DOHH2 (cell line): Measurements from ENCODE around the gene SLBP.
A peak's percentile ranks its signal among the peaks of the same experiment; 100 is the strongest.

Source experiments
- H3F3A ChIP-seq: fragments of 200-600 bp; sonication (generic), shearing (Covaris generic); 2 replicates; pipeline ENCODE4 v1.6.0; 2016; ENCODE audit warnings: antibody characterized with exemption, mild to moderate bottlenecking; ENCODE audit not compliant: control insufficient read depth, insufficient read depth
- H3K27ac ChIP-seq: fragments of 200-600 bp; sonication (generic); 2 replicates; pipeline ENCODE4 v1.5.1; 2014; ENCODE audit warnings: low read depth, mild to moderate bottlenecking, low read length, moderate library complexity
- H3K27me3 ChIP-seq: fragments of 200-600 bp; sonication (generic); 2 replicates; pipeline ENCODE4 v1.6.1; 2014; ENCODE audit warnings: mild to moderate bottlenecking, low read length, mixed read lengths; ENCODE audit not compliant: control insufficient read depth
- H3K36me3 ChIP-seq: fragments of 200-600 bp; sonication (generic); 2 replicates; pipeline ENCODE4 v1.6.1; 2014; ENCODE audit warnings: mild to moderate bottlenecking, low read length, moderate library complexity, mixed read lengths; ENCODE audit not compliant: control insufficient read depth
- H3K4me1 ChIP-seq: fragments of 200-600 bp; sonication (generic); 2 replicates; pipeline ENCODE4 v1.6.1; 2014; ENCODE audit warnings: mild to moderate bottlenecking, low read length, mixed read lengths; ENCODE audit not compliant: control insufficient read depth
- H3K4me2 ChIP-seq: fragments of 200-600 bp; sonication (generic); 2 replicates; pipeline ENCODE4 v1.6.0; 2014; ENCODE audit warnings: mild to moderate bottlenecking, low read length, moderate library complexity
- H3K4me3 ChIP-seq: fragments of 200-600 bp; sonication (generic); 2 replicates; pipeline ENCODE4 v1.5.1; 2014; ENCODE audit warnings: mild to moderate bottlenecking, low read length, mixed read lengths
- H3K79me2 ChIP-seq: fragments of 200-600 bp; sonication (generic); 2 replicates; pipeline ENCODE4 v1.6.1; 2014; ENCODE audit warnings: mild to moderate bottlenecking, low read length, mixed read lengths; ENCODE audit not compliant: control insufficient read depth
- H3K9me2 ChIP-seq: fragments of 200-600 bp; sonication (generic); replicated peaks from 2 replicates; pipeline ENCODE4 v1.6.1; 2014; ENCODE audit warnings: mild to moderate bottlenecking, low read length, mixed read lengths; ENCODE audit not compliant: control insufficient read depth
- H3K9me3 ChIP-seq: fragments of 200-600 bp; sonication (generic); 2 replicates; pipeline ENCODE4 v1.6.1; 2014; ENCODE audit warnings: antibody characterized with exemption, low read length, mixed read lengths; ENCODE audit not compliant: control insufficient read depth, insufficient read depth
- H4K20me1 ChIP-seq: fragments of 200-600 bp; sonication (generic); 2 replicates; pipeline ENCODE4 v1.6.0; 2014; ENCODE audit warnings: low read depth, mild to moderate bottlenecking, antibody characterized with exemption, low read length, moderate library complexity; ENCODE audit not compliant: control insufficient read depth, insufficient read depth
- EZH2phosphoT487 ChIP-seq: fragments of 200-600 bp; sonication (generic); IDR thresholded peaks from 2 replicates; pipeline ENCODE4 v1.6.1; 2017; ENCODE audit warnings: borderline replicate concordance, mild to moderate bottlenecking, antibody characterized with exemption, low read length, moderate library complexity, mixed read lengths
- TF ChIP-seq, protein P1 (sequence below): fragments of 200-600 bp; sonication (generic); IDR thresholded peaks from one replicate; pipeline ENCODE4 v1.5.1; 2014; ENCODE audit warnings: antibody characterized with exemption, mild to moderate bottlenecking, low read depth, low read length; ENCODE audit not compliant: poor library complexity, severe bottlenecking

Gene SLBP

DNA sequence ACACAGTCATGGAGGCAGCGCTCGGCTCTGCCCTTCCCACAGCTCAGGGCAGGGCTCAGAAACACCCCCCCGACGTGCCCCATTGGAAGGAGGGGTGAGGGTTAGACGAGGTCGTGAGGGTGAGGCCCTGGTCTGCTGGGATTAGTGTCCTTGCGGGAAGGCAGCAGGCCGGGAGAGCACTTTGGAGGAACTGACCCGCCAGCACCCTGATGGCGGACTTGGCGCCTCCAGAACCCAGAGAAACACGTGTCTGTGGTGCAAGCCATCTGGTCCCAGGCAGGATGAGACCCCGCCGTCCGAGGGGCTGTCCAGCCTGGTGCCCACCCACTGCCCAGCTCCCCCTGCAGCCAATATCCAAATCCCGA lies 35.5 kb upstream of the SLBP start:
- Histone ChIP-seq H3K27me3 (no peaks in the 10 kb centered on the region; the same call in 1 of the 2 replicates), H3K9me2 (no peaks in the 10 kb centered on the region), H3K4me1 (0 out of 2 replicates have a peak, but pooled peaks cover 4% of the 10 kb centered on the region), H3F3A (peaks cover 22% of the 10 kb centered on the region), H3K79me2 (no peaks in the 10 kb centered on the region), H3K27ac (no peak overlapping the region), H3K36me3 (peaks cover 27% of the 10 kb centered on the region), H4K20me1 (no peaks in the 10 kb centered on the region), H3K4me2 (no peak overlapping the region), H3K9me3 (no peaks in the 10 kb centered on the region), H3K4me3 (no peak overlapping the region)
- no peak for TF ChIP-seq EZH2phosphoT487

DNA sequence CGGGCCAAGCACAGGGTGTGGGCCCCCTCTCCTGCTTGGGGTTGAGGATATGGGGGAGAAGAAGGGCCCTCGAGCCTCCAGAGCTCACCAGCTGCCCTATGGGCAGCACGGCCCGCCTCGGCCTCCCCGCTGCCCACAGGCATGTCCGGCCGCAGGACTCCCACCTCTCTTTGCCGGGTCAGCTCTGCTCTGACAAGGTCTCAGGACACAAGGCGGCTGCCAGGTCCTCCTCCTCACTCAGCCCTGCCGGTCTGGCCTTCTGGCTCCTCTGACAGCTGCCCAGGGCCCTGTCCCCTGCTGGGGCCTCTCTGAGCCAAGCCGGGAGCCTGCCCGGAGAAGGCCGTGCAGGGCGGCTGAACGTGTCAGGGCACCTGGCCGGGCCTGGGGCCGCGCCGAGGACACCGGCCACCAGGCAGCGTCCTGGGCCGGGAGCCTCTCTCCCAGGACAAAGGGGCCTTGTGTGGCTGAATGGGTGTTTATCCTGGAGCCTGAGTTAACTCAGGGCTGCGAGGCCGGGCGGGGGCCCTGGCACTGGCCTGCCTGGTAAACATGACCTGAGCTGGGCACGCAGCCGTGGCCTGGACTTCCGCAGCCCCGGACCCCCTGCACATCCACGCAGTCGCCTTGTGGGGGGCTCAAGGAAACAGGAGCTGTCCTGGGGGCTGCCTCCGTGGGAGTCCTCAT lies 34.9 kb upstream of the SLBP start:
- Histone ChIP-seq H3K9me3 (no peaks in the 10 kb centered on the region), H3K27me3 (no peaks in the 10 kb centered on the region; the same call in 1 of the 2 replicates), H3K79me2 (no peaks in the 10 kb centered on the region), H3K36me3 (peaks cover 32% of the 10 kb centered on the region), H3K9me2 (no peaks in the 10 kb centered on the region), H3K4me1 (0 out of 2 replicates have a peak, but pooled peaks cover 4% of the 10 kb centered on the region), H4K20me1 (no peaks in the 10 kb centered on the region), H3K4me2 (no peak overlapping the region), H3F3A (peaks cover 24% of the 10 kb centered on the region), H3K27ac (no peak overlapping the region), H3K4me3 (no peak overlapping the region)
- TF ChIP-seq, protein P1, sequence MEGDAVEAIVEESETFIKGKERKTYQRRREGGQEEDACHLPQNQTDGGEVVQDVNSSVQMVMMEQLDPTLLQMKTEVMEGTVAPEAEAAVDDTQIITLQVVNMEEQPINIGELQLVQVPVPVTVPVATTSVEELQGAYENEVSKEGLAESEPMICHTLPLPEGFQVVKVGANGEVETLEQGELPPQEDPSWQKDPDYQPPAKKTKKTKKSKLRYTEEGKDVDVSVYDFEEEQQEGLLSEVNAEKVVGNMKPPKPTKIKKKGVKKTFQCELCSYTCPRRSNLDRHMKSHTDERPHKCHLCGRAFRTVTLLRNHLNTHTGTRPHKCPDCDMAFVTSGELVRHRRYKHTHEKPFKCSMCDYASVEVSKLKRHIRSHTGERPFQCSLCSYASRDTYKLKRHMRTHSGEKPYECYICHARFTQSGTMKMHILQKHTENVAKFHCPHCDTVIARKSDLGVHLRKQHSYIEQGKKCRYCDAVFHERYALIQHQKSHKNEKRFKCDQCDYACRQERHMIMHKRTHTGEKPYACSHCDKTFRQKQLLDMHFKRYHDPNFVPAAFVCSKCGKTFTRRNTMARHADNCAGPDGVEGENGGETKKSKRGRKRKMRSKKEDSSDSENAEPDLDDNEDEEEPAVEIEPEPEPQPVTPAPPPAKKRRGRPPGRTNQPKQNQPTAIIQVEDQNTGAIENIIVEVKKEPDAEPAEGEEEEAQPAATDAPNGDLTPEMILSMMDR: no peak
- no peak for TF ChIP-seq EZH2phosphoT487

DNA sequence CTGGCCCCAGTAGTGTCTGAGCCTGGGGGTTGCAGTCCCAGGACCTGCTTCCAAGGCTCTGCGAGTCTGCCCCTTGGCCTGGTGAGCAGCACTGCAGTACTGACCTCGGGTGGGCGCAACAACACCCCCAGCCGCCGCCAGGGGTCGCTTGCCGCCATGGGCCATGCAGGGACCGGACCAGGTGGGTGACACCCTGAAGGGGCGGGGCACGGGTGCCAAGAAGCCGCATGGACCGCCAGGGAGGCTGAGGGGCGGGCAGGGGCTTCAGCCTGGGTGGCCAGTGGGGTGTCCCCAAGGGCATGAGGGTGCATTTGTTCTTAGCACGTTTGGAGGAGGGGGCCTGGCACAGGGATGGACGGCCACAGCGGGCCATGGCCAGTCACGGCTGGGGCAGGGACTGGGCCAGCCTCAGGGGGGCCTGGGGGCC lies 34.2 kb upstream of the SLBP start:
- H3K4me2 ChIP-seq: no peak overlapping the region
- no peaks in the 10 kb centered on the region for H3K9me2 ChIP-seq
- TF ChIP-seq, protein P1: peak; percentile 96
- TF ChIP-seq EZH2phosphoT487: no peak
- H3K9me3 ChIP-seq: no peaks in the 10 kb centered on the region
- H4K20me1 ChIP-seq: no peaks in the 10 kb centered on the region; the same call in 1 of the 2 replicates
- H3K4me3 ChIP-seq: no peak overlapping the region
- H3K79me2 ChIP-seq: no peaks in the 10 kb centered on the region
- 0 out of 2 replicates have a peak, but pooled peaks cover 4% of the 10 kb centered on the region for H3K4me1 ChIP-seq
- peaks cover 31% of the 10 kb centered on the region for H3F3A ChIP-seq
- peaks cover 40% of the 10 kb centered on the region for H3K36me3 ChIP-seq
- H3K27ac ChIP-seq: no peak overlapping the region
- H3K27me3 ChIP-seq: no peaks in the 10 kb centered on the region; the same call in 1 of the 2 replicates

DNA sequence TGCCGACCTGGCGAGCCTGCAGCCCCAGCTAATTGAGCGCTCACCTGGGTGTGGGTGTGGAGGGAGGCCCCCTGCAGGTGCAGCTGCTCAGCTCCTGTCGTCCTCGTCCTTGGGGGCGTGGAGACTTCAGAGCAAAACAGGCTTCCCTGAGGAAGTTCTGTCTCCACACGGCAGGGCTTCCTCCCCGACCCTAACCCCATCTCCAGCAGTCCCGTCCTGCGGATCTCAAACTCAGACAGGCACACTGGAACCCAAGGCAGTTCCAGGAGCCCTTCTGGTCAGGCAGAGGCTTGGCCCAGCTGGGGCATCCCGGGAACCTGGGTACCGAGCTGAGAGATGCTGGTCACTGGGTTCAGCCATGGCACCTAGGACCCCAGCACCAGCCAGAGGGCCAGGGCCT lies 33.6 kb upstream of the SLBP start:
- Histone ChIP-seq H4K20me1 (no peaks in the 10 kb centered on the region; the same call in 1 of the 2 replicates), H3K79me2 (no peaks in the 10 kb centered on the region), H3F3A (peaks cover 36% of the 10 kb centered on the region), H3K4me2 (no peak overlapping the region), H3K27ac (no peak overlapping the region), H3K9me3 (no peaks in the 10 kb centered on the region), H3K27me3 (no peaks in the 10 kb centered on the region; the same call in 1 of the 2 replicates), H3K4me3 (no peak overlapping the region), H3K9me2 (no peaks in the 10 kb centered on the region), H3K4me1 (0 out of 2 replicates have a peak, but pooled peaks cover 4% of the 10 kb centered on the region), H3K36me3 (peaks cover 46% of the 10 kb centered on the region)
- TF ChIP-seq EZH2phosphoT487: no peak
- TF ChIP-seq, protein P1: no peak
